HG02852 (cell line): Measurements from ENCODE around the gene CEP162.
"Not testable (repeated sequence)": the region's sequence is repeated elsewhere in the genome, so short reads cannot be mapped to it uniquely, and the experiment has no call there.

ENCODE experiments used
- ATAC-seq: cut with Tn5 transposase; IDR thresholded peaks from one replicate; pipeline ENCODE4 v1.9.1; 2021; ENCODE audit warnings: mild to moderate bottlenecking, moderate library complexity; ENCODE audit not compliant: unreplicated experiment

CEP162 gene

DNA sequence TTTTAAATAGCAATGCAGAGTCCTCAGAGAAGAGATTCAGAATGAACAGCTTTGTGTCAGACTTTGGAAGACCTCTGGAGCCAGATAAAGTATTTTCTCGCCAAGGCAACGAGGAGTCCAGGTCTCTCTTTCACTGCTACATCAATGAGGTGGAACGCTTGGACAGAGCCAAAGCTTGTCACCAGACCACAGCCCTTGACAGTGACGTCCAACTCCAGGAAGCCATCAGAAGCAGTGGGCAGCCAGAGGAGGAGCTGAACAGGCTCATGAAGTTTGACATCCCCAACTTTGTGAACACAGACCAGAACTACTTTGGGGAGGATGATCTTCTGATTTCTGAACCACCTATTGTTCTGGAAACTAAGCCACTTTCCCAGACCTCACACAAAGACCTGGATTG is 138.4 kb downstream of the CEP162 start:
- ATAC-seq = no peak

DNA sequence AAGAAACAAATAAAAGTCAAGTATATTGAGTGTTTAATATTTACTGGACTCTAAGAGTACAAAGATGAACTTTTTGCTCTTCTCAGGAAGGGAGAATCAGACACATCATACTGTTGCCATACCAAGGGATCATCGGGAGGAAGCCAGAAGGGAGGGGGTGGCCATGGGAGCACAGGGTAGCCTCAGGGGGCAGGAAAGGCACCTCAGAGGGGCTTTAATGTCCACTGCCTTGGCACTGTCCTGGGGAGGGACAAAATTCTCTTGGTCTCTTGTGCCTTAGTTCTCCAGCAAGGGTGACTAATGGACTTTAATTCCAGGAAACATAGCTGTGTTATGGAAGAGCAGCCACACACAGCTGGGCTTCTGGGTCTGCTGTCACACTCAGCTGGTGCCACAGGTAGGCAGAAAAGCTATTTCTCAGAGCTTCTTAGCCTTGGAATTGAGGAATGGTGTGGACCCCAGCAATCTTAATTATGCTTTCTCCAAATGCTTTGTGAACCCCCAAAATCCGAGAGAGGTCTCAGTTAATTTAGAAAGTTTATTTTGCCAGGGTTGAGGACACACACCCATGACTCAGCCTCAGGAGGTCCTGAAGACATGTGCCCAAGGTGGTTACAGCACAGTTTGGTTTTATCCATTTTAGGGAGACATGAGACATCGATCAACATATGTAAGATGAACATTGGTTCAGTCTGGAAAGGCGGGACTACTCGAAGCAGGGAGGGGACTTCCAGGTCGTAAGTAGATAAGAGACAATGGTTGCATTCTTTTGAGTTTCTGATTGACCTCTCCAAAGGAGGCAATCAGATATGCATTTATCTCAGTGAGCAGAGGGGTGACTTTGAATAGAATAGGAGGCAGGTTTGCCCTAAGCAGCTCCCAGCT is 140.7 kb downstream of the CEP162 start:
- no peak for ATAC-seq

DNA sequence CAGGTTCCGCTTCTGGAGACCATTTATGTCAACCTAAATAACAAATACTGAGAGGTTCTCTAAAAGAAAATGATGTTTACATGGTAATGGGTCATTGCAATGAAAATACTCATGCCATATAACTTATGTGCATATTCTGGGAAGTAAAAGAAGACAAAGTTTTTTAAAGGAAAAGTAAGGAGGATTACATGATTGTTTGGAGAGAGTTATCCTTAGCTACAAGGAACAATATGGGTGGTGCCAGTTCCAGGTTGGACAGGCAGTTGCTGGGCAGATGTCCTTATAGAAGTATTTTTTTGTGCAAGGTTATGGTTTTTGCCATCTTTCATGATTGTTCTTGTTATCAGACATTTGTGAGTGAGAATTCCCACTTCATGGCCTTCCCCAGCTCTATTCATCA is 141.4 kb downstream of the CEP162 start:
- no peak for ATAC-seq

DNA sequence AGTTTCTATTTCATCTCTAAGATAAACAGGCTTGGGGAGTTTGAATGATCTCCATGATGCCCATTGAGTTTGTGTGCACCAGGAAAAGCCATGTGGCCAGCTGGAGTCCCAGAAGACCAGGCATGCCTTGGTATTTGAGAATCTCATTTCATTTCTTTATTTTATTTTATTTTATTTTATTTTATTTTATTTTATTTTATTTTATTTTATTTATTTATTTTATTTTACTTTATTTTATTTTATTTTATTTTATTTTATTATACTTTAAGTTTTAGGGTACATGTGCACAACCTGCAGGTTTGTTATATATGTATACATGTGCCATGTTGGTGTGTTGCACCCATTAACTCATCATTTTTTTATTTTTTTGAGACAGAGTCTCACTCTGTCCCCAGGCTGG is 142.7 kb downstream of the CEP162 start:
- ATAC-seq = not testable (repeated sequence)

DNA sequence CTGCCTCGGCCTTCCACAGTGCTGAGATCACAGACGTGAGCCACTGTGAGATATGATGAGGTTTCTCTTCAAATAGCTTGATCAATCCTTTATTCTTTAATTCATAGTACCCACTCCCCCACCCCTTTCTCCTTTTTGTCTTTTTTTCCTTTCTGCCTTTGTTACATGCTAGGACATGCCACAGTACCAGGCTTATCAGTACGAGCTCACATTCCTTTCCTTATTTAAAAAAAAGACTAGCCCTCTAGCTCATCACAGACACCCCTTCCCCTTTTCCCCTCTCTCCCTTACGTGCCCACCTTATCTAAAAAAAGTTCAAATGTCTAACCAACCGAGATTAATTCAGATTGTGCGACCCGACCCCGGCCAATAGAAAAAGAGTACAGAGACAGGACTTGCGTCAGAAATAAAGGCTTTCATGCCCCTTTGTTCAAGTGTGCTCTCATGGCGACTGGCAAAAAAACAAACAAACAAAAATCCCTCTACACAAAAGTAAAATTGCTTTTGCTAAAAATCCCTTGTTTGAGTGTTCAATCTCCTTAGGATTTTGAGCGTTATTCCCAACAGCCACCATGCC is 144.7 kb downstream of the CEP162 start:
- ATAC-seq = no peak

DNA sequence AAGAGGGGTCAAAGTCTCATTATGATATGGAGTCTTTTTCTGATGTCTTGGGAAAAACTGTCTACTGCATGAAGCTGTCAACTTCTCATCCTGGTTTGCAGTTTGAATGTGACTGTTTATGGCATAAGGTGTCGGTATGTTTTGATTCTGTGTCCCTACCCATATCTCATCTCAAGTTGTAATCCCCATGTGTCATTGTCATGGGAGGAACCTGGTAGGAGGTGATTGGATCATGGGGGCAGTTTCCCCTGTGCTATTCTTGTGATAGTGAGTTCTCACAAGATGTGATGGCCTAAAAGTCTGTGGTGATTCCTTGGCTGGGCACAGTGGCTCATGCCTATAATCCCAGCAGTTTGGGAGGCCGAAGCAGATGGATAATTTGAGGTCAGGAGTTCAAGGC is 146.2 kb downstream of the CEP162 start:
- ATAC-seq = no peak

DNA sequence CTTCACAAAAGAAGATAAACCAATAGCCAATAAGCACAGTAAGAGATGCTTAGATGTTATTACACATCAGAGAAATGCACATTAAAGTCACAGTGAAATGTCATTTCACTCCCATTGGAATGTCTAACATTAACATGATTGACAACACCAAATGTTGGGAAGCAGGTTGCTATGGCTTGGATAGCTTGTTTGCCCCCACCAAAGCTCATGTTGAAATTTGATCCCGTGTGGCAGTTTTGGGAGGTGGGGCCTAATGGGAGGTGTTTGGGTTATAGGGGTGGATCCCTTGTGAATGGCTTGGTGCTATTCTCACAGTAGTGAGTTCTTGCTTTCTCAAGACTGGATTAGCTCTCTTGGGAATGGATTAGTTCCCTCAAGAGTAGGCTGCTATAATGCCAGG is 149.1 kb downstream of the CEP162 start:
- ATAC-seq = no peak

DNA sequence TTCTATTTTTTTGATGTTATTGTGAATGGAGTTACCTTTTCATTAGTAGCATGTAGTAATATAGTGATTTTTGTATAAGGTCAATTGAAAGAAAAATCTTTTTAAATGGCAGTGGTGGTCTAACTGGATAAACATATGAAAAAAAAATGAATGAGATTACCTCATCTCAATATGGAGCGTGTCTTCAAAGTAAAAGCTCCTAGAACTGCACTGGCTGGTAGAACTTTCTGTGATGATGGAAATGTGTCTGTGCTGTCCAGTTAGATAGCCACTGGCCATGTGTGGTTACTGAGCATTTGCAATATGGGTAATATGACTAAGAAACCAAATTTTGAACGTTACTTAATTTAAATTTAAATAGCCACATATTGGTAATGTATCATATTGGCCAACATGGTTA is 149.8 kb downstream of the CEP162 start:
- no peak for ATAC-seq

DNA sequence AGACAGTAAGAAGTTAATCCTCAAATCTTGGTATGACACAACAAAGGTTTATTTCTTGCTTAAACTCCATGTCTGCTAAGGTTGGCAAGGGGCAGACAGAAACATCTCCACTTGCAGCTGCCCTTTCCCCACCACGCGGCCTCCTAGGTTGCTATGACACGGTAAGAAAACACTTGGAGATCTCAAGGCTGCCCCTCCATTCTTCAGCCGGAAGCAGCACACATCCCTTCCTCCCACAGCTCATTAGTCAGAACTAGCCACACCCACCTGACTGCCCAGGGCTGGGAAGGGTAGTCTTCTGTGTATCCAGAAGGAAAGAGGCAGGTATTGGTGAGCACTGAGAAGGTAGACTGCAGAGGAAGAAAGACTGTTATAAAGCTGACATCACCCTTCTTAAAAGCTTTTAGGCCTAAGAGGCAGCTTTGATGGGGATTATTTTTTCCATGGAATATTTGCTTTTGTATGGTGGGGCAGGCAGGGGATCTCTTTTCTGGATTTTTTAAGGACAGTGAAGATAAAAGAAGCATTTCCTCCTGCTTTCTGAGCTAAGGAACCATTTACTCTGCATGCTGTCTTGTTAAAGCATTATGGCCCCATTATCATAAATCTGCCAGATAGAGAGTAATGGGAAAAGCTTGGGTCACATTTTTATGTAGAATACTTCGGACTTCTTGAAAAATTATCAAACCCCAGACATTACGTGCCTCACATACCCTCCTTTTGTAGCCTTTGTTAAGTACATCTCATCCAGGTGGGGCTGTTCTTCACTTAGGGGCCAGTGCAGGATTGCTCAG is 152.3 kb downstream of the CEP162 start:
- no peak for ATAC-seq
